CD14-positive monocyte (primary cell): ENCODE data around the gene CDK12. TPM values are rescaled to one million over a fixed set of nuclear protein-coding genes. Genes with fewer than 3 reads are reported as not detected.

Experiments
- DNase-seq, 3 donors: peaks; one replicate each; pipeline ENCODE4 v3.0.0-alpha.2; 2011 to 2022
- H2AFZ ChIP-seq: 2 replicates; pipeline ENCODE4 v1.6.0; 2012; ENCODE audit warnings: mild to moderate bottlenecking, low read depth, low read length, inconsistent platforms; ENCODE audit not compliant: insufficient read depth, poor library complexity, severe bottlenecking
- H3K27ac ChIP-seq, 2 donors: 1 replicate in 1 of 2; 2 replicates in 1 of 2; pipeline ENCODE4 v1.5.1; 2012 to 2013; ENCODE audit warnings: low read length in 2 of 2, control low read depth in 1 of 2, inconsistent platforms in 1 of 2, low read depth in 1 of 2, mild to moderate bottlenecking in 1 of 2
- H3K27me3 ChIP-seq, 2 donors: one replicate each; pipeline versions ENCODE4 v1.6.0 to v1.6.1; 2011 to 2013; ENCODE audit warnings: low read length in 2 of 2; ENCODE audit not compliant: control insufficient read depth in 2 of 2, insufficient read depth in 2 of 2
- H3K36me3 ChIP-seq, 2 donors: replicated peaks in 1 of 2; 1 replicate in 1 of 2; 2 replicates in 1 of 2; pipeline versions ENCODE4 v1.5.1 to v1.6.1; 2012 to 2013; ENCODE audit warnings: low read length in 2 of 2, control low read depth in 1 of 2, inconsistent platforms in 1 of 2, mild to moderate bottlenecking in 1 of 2; ENCODE audit not compliant: insufficient read depth in 2 of 2, control insufficient read depth in 1 of 2
- H3K4me1 ChIP-seq, 2 donors: 1 replicate in 1 of 2; 2 replicates in 1 of 2; pipeline versions ENCODE4 v1.5.1 to v1.6.1; 2012 to 2013; ENCODE audit warnings: low read length in 2 of 2, control low read depth in 1 of 2, inconsistent platforms in 1 of 2, mild to moderate bottlenecking in 1 of 2, moderate library complexity in 1 of 2; ENCODE audit not compliant: insufficient read depth in 2 of 2, control insufficient read depth in 1 of 2
- H3K4me2 ChIP-seq: replicated peaks from 2 replicates; pipeline ENCODE3; 2012; ENCODE audit warnings: low read length, moderate library complexity, mild to moderate bottlenecking; ENCODE audit not compliant: poor library complexity, severe bottlenecking; ENCODE audit errors: extremely low read depth
- H3K4me3 ChIP-seq, 3 experiments: fragments of 200-600 bp in 1 of 3; sonication (generic) in 1 of 3; replicated peaks in 1 of 3; 1 replicate in 2 of 3; 2 replicates in 1 of 3; pipeline ENCODE4 v1.5.1; 2011 to 2013; ENCODE audit warnings: low read length in 3 of 3, mild to moderate bottlenecking in 3 of 3, control low read depth in 2 of 3, low read depth in 2 of 3, inconsistent platforms in 1 of 3, moderate library complexity in 1 of 3
- H3K79me2 ChIP-seq: 2 replicates; pipeline ENCODE4 v1.6.0; 2012; ENCODE audit warnings: mild to moderate bottlenecking, control low read depth, inconsistent platforms, low read length, moderate library complexity; ENCODE audit not compliant: insufficient read depth
- H3K9ac ChIP-seq: 2 replicates; pipeline ENCODE4 v1.6.0; 2017; ENCODE audit warnings: low read length, mild to moderate bottlenecking; ENCODE audit not compliant: insufficient read depth, poor library complexity, severe bottlenecking
- H3K9me3 ChIP-seq, 2 donors: replicated peaks in 1 of 2; 1 replicate in 1 of 2; 2 replicates in 1 of 2; pipeline versions ENCODE4 v1.5.1 to v1.6.1; 2012 to 2013; ENCODE audit warnings: low read length in 2 of 2, control low read depth in 1 of 2; ENCODE audit not compliant: control insufficient read depth in 1 of 2, insufficient read depth in 1 of 2
- H4K20me1 ChIP-seq: 2 replicates; pipeline ENCODE4 v1.6.0; 2012; ENCODE audit warnings: mild to moderate bottlenecking, low read length, control low read depth, moderate library complexity; ENCODE audit not compliant: insufficient read depth
- H3K27ac Mint-ChIP-seq, 7 donors: one replicate each; pipeline ENCODE4 v1.8.0; 2020; ENCODE audit warnings: mild to moderate bottlenecking in 7 of 7, mixed read lengths in 7 of 7, moderate library complexity in 6 of 7, inconsistent platforms in 2 of 7
- H3K27me3 Mint-ChIP-seq, 3 donors: one replicate each; pipeline ENCODE4 v1.8.0; 2021 to 2022; ENCODE audit warnings: low read depth in 3 of 3, mild to moderate bottlenecking in 3 of 3, mixed read lengths in 3 of 3, moderate library complexity in 3 of 3, inconsistent platforms in 1 of 3
- H3K36me3 Mint-ChIP-seq, 2 donors: one replicate each; pipeline ENCODE4 v1.8.0; 2020; ENCODE audit warnings: mixed read lengths in 2 of 2, inconsistent platforms in 1 of 2, mild to moderate bottlenecking in 1 of 2
- H3K4me1 Mint-ChIP-seq: one replicate; pipeline ENCODE4 v1.8.0; 2020; ENCODE audit warnings: mild to moderate bottlenecking, mixed read lengths
- H3K4me3 Mint-ChIP-seq, 2 donors: one replicate each; pipeline ENCODE4 v1.8.0; 2020; ENCODE audit warnings: mild to moderate bottlenecking in 2 of 2, mixed read lengths in 2 of 2, moderate library complexity in 1 of 2
- H3K9me3 Mint-ChIP-seq, 7 donors: one replicate each; pipeline ENCODE4 v1.8.0; 2020 to 2022; ENCODE audit warnings: mixed read lengths in 7 of 7, mild to moderate bottlenecking in 6 of 7, moderate library complexity in 6 of 7, inconsistent platforms in 2 of 7
- WGBS: methylation state at CpG from one replicate; pipeline ENCODE4 v1.1.5; 2013; ENCODE audit warnings: missing lambda C conversion rate; ENCODE audit not compliant: insufficient coverage; 5-methylcytosine and 5-hydroxymethylcytosine counted together
- intact Hi-C, 2 donors: fragments of 100-400 bp; cut with micrococcal nuclease; formaldehyde crosslinking; loops; one replicate each; pipeline versions ENCODE4 v1.15.0 to v1.15.1; 2023
- polyA plus RNA-seq, 3 donors: library from polyadenylated mRNA; depleted of rRNA in 1 of 3; unstranded in 2 of 3; stranded (reverse) in 1 of 3; fragments of 300-500 nt in 2 of 3; fragments of >200 nt in 1 of 3; fragmentation: Illumina TruSeq in 2 of 3; gene quantifications; 1 replicate in 2 of 3; 2 replicates in 1 of 3; pipeline ENCODE4 v1.2.3, GENCODE V29; 2012 to 2021
- TF ChIP-seq, protein P1 (sequence below): fragments of 200-600 bp; IDR thresholded peaks from one replicate; pipeline ENCODE4 v1.8.0; 2022; ENCODE audit warnings: antibody characterized with exemption, mild to moderate bottlenecking

The CDK12 gene
- polyA plus RNA-seq, 3 donors, result 0.62 to 21.9 (median 1.3) TPM

DNA sequence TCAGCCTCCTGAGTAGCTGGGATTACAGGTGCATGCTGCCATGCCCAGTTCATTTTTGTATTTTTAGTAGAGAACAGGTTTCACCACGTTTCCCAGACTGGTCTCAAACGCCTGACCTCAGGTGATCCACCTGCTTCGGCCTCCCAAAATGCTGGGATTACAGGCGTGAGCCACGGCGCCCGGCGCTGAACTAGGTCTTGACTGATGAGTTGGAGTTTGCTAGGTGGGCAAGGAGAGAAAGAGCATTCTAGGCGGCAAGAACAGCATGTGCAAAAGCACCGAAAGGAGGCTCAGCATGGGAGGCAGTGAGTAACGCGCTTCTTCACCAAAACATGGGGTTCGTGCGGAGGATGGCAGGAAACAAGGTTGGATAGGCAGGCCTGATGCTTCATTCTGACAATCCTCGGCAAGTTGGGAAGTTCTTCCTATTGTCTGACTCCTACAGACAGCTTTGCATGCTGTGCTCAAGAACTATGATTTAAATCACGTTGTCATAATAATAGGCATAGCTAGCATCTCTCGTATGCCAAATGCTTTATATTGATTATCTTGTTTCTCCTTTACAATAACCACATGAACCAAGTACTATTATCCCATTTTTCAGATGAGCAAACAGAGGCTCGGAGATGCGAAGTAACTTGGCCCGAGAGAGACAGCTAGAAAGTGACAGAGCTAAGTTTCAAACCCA, 119.9 kb downstream of the CDK12 start:
- Histone ChIP-seq H4K20me1 (no peaks in the 10 kb centered on the region), H3K9ac (no peak overlapping the region), H3K27ac (no peak overlapping the region), H3K79me2 (no peaks in the 10 kb centered on the region), H3K4me1 (no peaks in the 10 kb centered on the region), H2AFZ (no peak overlapping the region), H3K4me3 (no peak overlapping the region), H3K4me2 (no peak overlapping the region), H3K27me3 (peaks cover 0 to 5% of the 10 kb centered on the region in 2 donors), H3K9me3 (no peaks in the 10 kb centered on the region), H3K36me3 (no peaks in the 10 kb centered on the region)
- Mint-ChIP-seq H3K27me3 (peaks cover 13 to 19% (median 16%) of the 10 kb centered on the region in 3 donors), H3K36me3 (no peaks in the 10 kb centered on the region), H3K27ac (peak overlapping the region in 1 of 7 donors; percentile 78), H3K4me3 (no peak overlapping the region), H3K9me3 (peaks cover 0 to 4% (median 0%) of the 10 kb centered on the region in 7 donors), H3K4me1 (peaks cover 1% of the 10 kb centered on the region)
- no peak for DNase-seq
- 95% methylated on average over 18 of the region's 20 CpGs for WGBS
- intact Hi-C loops, result no loop called here
- TF ChIP-seq, protein P1, sequence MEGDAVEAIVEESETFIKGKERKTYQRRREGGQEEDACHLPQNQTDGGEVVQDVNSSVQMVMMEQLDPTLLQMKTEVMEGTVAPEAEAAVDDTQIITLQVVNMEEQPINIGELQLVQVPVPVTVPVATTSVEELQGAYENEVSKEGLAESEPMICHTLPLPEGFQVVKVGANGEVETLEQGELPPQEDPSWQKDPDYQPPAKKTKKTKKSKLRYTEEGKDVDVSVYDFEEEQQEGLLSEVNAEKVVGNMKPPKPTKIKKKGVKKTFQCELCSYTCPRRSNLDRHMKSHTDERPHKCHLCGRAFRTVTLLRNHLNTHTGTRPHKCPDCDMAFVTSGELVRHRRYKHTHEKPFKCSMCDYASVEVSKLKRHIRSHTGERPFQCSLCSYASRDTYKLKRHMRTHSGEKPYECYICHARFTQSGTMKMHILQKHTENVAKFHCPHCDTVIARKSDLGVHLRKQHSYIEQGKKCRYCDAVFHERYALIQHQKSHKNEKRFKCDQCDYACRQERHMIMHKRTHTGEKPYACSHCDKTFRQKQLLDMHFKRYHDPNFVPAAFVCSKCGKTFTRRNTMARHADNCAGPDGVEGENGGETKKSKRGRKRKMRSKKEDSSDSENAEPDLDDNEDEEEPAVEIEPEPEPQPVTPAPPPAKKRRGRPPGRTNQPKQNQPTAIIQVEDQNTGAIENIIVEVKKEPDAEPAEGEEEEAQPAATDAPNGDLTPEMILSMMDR, result no peak

DNA sequence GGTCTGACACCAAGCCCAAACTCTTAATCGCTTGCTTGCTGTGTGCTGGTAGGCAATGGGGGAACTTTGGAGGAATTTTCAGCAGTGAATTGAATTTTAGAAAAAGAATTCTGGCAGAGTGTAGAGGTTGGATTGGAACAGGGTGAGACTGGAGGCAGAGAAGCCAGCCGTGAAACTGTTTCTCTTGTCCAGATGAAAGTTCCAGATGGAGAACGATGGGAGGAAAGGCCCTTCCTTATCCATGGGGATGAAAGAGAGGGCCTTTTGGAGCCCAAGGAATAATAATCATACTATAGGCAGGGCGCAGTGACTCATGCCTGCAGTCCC, 120.4 kb downstream of the CDK12 start:
- Histone ChIP-seq H3K4me3 (no peak overlapping the region), H3K27me3 (peaks cover 0 to 5% of the 10 kb centered on the region in 2 donors), H3K27ac (no peak overlapping the region), H3K9me3 (no peaks in the 10 kb centered on the region), H4K20me1 (no peaks in the 10 kb centered on the region), H3K36me3 (no peaks in the 10 kb centered on the region), H3K4me1 (no peaks in the 10 kb centered on the region), H3K79me2 (no peaks in the 10 kb centered on the region), H3K9ac (no peak overlapping the region), H2AFZ (no peak overlapping the region), H3K4me2 (no peak overlapping the region)
- Mint-ChIP-seq H3K4me1 (no peaks in the 10 kb centered on the region), H3K9me3 (peaks cover 0 to 4% (median 0%) of the 10 kb centered on the region in 7 donors), H3K27ac (no peak overlapping the region), H3K27me3 (peaks cover 9 to 16% (median 12%) of the 10 kb centered on the region in 3 donors), H3K4me3 (no peak overlapping the region), H3K36me3 (no peaks in the 10 kb centered on the region)
- no peak for DNase-seq
- 90% methylated on average over 2 of the region's 4 CpGs for WGBS
- intact Hi-C loops, result no loop called here
- TF ChIP-seq, protein P1, result no peak
